GM12878 (cell line): ENCODE measurements around the gene KCNK1.

Experiments
- CHD2 ChIP-seq: IDR thresholded peaks from 2 replicates; pipeline ENCODE4 v1.6.1; 2011; ENCODE audit warnings: low read depth, low read length, improper control_type of control experiment, borderline replicate concordance
- EP300 ChIP-seq, 2 experiments: fragments of 150-350 bp in 1 of 2; IDR thresholded peaks; 2 replicates each; pipeline ENCODE4 v1.6.1; 2011 to 2012; ENCODE audit warnings: low read depth in 2 of 2, low read length in 2 of 2, borderline replicate concordance in 1 of 2, improper control_type of control experiment in 1 of 2, inconsistent platforms in 1 of 2; ENCODE audit not compliant: control insufficient read depth in 1 of 2
- NBN ChIP-seq: fragments of 450-650 bp; IDR thresholded peaks from 2 replicates; pipeline ENCODE4 v1.6.1; 2016
- POLR2A ChIP-seq: IDR thresholded peaks from 2 replicates; pipeline ENCODE4 v1.6.1; 2011; ENCODE audit warnings: low read depth, mild to moderate bottlenecking, low read length
- TF ChIP-seq, protein P1 (sequence below): fragments of 150-350 bp; IDR thresholded peaks from 2 replicates; pipeline ENCODE4 v1.6.1; 2016; ENCODE audit warnings: low read depth, low read length
- TF ChIP-seq, protein P2 (sequence below), 3 experiments: IDR thresholded peaks in 2 of 3; conservative IDR thresholded peaks in 1 of 3; 2 replicates each; pipeline ENCODE4 v1.5.1; 2011; ENCODE audit warnings: low read depth in 3 of 3, low read length in 3 of 3, mild to moderate bottlenecking in 3 of 3, control low read depth in 2 of 3, moderate library complexity in 2 of 3, inconsistent platforms in 1 of 3, mixed read lengths in 1 of 3; ENCODE audit not compliant: control insufficient read depth in 2 of 3, insufficient read depth in 1 of 3; ENCODE audit errors: extremely low read depth in 1 of 3
- TF ChIP-seq, protein P3 (sequence below): fragments of 450-650 bp; IDR thresholded peaks from 2 replicates; pipeline ENCODE4 v1.6.1; 2016; ENCODE audit warnings: mild to moderate bottlenecking
- TF ChIP-seq, protein P4 (sequence below): fragments of 450-650 bp; IDR thresholded peaks from 2 replicates; pipeline ENCODE4 v1.6.1; 2017; ENCODE audit warnings: mild to moderate bottlenecking

DNA sequence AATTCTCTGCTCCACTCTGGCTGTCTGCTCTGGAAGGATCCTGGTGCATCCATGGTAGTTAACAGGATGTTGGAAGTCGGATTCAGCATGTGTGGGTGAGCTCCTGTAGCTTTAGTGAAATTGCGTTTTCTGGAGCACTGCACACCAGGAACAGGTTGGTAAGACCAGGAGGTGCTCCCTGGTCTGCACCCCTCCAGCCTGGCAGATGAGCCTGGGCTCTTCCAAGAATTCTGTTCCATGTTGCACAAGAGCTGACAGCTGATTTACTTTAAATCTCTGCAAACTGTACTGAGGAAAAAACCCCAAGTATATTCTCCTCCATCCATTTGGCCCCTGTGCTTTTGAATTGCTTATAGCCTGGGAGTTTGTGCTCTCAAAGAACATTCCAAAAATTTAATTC, 33.7 kb downstream of the KCNK1 start:
- TF ChIP-seq, protein P1, sequence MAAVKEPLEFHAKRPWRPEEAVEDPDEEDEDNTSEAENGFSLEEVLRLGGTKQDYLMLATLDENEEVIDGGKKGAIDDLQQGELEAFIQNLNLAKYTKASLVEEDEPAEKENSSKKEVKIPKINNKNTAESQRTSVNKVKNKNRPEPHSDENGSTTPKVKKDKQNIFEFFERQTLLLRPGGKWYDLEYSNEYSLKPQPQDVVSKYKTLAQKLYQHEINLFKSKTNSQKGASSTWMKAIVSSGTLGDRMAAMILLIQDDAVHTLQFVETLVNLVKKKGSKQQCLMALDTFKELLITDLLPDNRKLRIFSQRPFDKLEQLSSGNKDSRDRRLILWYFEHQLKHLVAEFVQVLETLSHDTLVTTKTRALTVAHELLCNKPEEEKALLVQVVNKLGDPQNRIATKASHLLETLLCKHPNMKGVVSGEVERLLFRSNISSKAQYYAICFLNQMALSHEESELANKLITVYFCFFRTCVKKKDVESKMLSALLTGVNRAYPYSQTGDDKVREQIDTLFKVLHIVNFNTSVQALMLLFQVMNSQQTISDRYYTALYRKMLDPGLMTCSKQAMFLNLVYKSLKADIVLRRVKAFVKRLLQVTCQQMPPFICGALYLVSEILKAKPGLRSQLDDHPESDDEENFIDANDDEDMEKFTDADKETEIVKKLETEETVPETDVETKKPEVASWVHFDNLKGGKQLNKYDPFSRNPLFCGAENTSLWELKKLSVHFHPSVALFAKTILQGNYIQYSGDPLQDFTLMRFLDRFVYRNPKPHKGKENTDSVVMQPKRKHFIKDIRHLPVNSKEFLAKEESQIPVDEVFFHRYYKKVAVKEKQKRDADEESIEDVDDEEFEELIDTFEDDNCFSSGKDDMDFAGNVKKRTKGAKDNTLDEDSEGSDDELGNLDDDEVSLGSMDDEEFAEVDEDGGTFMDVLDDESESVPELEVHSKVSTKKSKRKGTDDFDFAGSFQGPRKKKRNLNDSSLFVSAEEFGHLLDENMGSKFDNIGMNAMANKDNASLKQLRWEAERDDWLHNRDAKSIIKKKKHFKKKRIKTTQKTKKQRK: no peak
- TF ChIP-seq POLR2A (no peak), NBN (no peak), CHD2 (no peak), EP300 (IDR thresholded peaks at IDR 0.05; ENCODE audit: borderline replicate concordance in 1 of 2, control insufficient read depth in 1 of 2, low read depth in 2 of 2, low read length in 2 of 2) (no peak)
- TF ChIP-seq, protein P2, sequence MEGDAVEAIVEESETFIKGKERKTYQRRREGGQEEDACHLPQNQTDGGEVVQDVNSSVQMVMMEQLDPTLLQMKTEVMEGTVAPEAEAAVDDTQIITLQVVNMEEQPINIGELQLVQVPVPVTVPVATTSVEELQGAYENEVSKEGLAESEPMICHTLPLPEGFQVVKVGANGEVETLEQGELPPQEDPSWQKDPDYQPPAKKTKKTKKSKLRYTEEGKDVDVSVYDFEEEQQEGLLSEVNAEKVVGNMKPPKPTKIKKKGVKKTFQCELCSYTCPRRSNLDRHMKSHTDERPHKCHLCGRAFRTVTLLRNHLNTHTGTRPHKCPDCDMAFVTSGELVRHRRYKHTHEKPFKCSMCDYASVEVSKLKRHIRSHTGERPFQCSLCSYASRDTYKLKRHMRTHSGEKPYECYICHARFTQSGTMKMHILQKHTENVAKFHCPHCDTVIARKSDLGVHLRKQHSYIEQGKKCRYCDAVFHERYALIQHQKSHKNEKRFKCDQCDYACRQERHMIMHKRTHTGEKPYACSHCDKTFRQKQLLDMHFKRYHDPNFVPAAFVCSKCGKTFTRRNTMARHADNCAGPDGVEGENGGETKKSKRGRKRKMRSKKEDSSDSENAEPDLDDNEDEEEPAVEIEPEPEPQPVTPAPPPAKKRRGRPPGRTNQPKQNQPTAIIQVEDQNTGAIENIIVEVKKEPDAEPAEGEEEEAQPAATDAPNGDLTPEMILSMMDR (IDR thresholded peaks at IDR 0.05 in 2 of 3, conservative IDR thresholded peaks at IDR 0.05 in 1 of 3; ENCODE audit: control insufficient read depth in 2 of 3, extremely low read depth in 1 of 3, insufficient read depth in 1 of 3, low read depth in 3 of 3, low read length in 3 of 3): no peak
- TF ChIP-seq, protein P3, sequence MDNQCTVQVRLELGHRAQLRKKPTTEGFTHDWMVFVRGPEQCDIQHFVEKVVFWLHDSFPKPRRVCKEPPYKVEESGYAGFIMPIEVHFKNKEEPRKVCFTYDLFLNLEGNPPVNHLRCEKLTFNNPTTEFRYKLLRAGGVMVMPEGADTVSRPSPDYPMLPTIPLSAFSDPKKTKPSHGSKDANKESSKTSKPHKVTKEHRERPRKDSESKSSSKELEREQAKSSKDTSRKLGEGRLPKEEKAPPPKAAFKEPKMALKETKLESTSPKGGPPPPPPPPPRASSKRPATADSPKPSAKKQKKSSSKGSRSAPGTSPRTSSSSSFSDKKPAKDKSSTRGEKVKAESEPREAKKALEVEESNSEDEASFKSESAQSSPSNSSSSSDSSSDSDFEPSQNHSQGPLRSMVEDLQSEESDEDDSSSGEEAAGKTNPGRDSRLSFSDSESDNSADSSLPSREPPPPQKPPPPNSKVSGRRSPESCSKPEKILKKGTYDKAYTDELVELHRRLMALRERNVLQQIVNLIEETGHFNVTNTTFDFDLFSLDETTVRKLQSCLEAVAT: no peak
- TF ChIP-seq, protein P4, sequence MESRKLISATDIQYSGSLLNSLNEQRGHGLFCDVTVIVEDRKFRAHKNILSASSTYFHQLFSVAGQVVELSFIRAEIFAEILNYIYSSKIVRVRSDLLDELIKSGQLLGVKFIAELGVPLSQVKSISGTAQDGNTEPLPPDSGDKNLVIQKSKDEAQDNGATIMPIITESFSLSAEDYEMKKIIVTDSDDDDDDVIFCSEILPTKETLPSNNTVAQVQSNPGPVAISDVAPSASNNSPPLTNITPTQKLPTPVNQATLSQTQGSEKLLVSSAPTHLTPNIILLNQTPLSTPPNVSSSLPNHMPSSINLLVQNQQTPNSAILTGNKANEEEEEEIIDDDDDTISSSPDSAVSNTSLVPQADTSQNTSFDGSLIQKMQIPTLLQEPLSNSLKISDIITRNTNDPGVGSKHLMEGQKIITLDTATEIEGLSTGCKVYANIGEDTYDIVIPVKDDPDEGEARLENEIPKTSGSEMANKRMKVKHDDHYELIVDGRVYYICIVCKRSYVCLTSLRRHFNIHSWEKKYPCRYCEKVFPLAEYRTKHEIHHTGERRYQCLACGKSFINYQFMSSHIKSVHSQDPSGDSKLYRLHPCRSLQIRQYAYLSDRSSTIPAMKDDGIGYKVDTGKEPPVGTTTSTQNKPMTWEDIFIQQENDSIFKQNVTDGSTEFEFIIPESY: no peak
